GM19467 (cell line): ENCODE results near the gene ALDH7A1.
"Not testable (repeated sequence)": the region's sequence is repeated elsewhere in the genome, so short reads cannot be mapped to it uniquely, and the experiment has no call there.

Experiments
- ATAC-seq: cut with Tn5 transposase; IDR thresholded peaks from one replicate; pipeline ENCODE4 v1.9.1; 2021; ENCODE audit warnings: mild to moderate bottlenecking, moderate library complexity; ENCODE audit not compliant: unreplicated experiment

The ALDH7A1 gene

DNA sequence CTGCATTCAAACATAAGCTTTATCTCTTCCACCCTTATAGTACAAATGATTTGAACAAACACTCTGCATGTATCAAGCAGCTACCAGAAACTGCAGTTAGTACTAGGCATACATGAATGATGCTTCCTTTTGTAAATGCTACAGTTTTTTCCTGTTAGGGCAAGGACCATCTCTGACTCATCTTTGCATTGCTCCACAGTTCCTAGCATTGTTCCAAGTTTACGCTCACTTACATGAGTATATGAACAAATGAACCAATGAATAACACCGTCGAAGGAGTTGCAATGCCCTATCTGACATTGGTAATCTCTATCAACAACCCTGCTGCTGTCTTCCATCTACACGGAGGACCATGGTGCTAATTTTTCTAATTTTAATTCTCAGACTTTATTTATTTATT, 2.1 kb upstream of the ALDH7A1 start:
- ATAC-seq = no peak

DNA sequence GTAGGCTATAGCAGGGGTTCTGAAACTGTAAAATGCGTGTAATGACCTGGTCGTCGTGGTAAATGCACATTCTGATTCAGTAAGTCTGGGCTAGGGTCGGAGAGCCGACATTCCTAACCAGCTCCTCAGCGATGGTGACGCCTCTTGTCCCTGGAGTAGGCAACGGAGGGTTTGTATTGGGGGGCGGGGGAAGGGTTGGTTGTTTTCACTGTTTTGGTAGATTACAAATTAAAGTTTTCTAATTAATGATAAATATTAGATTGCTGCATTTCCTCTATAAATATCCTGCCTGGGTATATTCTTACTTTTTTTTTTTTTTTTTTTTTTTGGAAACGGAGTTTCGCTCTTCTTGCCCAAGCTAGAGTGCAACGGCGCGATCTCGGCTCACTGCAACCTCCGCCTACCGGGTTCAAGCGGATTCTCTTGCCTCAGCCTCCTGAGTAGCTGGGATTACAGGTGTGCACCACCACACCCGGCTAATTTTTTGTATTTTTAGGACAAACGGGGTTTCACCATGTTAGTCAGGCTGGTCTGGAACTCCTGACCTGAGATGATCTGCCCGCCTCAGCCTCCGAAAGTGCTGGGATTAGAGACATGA, 566 bp upstream of the ALDH7A1 start:
- ATAC-seq = no peak

GRCh38 chr5:126591549-126591948, 3.5 kb downstream of the ALDH7A1 start:
- no peak for ATAC-seq

DNA sequence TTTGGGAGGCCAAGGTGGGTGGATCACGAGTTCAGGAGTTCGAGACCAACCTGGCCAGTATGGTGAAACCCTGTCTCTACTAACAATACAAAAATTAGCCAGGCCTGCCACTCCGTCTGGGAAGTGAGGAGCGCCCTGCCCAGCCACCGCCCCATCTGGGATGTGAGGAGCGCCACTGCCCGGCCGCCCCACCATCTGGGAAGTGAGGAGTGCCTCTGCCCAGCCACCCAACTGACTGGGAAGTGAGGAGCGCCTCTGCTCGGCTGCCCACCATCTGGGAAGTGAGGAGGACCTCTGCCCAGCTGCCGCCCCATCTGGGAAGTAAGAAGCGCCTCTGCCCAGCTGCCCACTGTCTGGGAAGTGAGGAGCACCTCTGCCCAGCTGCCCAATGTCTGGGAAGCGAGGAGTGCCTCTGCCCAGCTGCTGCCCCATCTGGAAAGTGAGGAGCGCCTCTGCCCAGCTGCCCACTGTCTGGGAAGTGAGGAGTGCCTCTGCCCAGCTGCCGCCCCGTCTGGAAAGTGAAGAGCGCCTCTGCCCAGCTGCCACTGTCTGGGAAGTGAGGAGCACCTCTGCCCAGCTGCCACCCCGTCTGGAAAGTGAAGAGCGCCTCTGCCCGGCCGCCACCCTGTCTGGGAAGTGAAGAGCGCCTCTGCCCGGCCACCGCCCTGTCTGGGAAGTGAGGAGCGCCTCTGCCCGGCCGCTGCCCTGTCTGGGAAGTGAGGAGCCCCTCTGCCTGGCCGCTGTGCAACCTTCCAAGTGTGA, 5.3 kb downstream of the ALDH7A1 start:
- ATAC-seq = no peak

- ATAC-seq = no peak
Observed at GRCh38 chr5:126587551-126588390, 7.2 kb downstream of the ALDH7A1 start.

- ATAC-seq = no peak
Observed at GRCh38 chr5:126583761-126584160, 11.3 kb downstream of the ALDH7A1 start.

DNA sequence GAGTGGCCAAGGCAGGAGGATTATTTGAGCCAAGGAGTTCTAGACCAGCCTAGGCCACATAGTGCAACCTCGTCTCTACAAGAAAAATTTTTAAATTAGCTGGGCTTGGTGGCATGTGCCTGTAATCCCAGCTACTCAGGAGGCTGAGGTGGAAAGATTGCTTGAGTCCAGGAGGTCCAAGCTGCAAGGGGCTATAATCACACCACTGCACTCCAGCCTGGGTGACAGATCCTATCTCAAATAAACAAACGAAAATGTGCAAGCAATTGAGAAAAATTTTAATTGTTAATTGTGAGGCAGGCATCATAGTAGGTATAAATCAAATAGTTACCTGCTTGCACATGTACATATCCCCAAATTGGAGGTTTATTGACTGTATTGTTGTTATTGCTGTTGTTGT, 15.3 kb downstream of the ALDH7A1 start:
- no peak for ATAC-seq

DNA sequence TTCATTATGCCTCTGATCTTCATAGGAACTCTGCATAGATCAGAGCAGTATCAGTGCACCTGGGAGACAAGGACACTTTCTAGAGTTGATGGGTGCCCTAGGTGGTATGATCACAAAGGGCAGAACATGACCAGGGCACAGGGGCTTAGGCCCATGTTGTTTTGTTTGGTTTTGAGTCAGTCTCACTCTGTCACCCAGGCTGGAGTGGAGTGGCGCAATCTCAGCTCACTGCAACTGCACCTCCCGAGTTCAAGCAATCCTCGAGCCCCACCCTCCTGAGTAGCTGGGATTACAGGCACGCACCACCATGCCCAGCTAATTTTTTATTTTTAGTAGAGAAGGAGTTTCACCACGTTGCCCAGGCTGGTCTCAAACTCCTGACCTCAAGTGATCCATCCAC, 17.6 kb downstream of the ALDH7A1 start:
- ATAC-seq = no peak

GRCh38 chr5:126576974-126577373, 18.0 kb downstream of the ALDH7A1 start:
- ATAC-seq = no peak

- ATAC-seq = no peak
Observed at GRCh38 chr5:126575644-126576043, 19.4 kb downstream of the ALDH7A1 start.

DNA sequence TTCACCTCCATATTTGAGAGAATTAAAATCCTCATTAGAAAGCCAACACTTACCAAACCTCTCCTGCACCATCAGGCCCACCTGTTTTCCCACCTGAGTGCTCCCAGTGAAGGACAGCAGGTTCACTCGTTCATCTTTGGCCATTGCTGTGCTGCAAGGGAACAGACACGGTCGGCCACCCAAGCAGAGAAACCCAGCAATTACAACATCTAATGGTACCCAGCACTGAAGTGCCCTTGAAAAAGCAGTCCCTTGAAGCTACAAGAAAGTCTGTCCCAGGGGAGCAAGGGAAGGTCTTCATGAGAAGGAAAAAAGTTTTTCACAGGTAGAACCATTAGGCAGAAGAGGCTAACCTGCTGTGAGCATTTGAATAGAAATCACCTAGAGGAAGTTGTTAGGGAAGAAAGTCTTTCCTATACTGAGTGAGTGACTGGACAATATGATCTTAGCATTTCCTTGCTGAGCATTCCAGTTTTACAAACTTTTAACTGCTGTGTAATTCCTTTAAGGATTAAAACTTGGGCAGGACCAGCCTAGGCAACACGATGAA, 26.7 kb downstream of the ALDH7A1 start:
- no peak for ATAC-seq

DNA sequence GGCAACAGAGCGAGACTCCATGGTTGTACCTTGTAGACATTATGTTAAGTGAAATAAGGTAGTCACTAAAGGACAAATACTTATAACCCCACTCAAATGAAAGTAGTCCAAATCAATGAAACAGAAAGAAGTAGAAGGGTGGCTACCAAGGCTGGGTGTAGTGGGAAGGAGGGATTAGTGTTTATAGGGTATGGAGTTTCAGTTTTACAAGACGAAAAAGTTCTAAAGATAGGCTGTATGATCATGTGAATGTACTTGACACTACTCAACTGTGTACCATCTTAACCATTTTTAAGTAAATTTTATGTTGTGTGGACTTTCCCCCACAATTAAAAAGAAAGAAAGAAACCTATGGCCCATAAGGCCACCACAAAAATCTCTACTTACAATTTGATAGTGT, 32.2 kb downstream of the ALDH7A1 start:
- ATAC-seq = peak; percentile 77

DNA sequence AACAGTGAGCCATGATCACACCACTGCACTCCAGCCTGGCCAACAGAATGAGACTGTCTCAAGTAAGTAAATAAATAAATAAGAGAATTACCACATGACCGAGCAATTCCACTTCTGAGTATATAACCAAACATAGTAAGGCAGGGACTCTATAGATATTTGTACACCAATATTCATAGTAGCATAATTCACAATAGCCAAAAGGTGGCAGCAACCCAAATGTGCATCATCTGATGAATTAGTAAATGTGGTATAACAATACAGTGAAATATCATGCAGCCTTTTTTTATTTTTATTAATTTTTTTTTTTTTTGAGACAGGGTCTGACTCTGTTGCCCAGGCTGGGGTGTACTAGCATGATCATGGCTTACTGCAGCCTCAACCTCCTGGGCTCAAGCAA, 33.1 kb downstream of the ALDH7A1 start:
- ATAC-seq = no peak

DNA sequence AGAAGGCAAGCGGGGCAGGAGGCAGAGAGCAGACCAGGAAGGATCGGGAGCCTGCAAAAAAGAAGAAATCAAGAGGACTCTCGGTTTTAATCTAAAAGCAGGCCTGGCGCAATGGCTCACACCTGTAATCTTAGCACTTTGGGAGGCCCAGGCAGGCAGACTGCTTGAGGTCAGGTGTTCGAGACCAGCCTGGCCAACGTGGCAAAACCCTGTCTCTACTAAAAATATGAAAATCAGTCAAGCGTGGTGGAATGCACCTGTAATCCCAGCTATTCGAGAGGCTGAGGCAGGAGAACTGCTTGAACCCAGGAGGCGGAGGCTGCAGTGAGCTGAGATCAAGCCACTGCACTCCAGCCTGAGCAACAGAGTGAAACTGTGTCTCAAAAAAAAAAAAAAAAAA, 39.9 kb downstream of the ALDH7A1 start:
- ATAC-seq = not testable (repeated sequence)

- no peak for ATAC-seq
Observed at GRCh38 chr5:126552614-126553013, 42.4 kb downstream of the ALDH7A1 start.

DNA sequence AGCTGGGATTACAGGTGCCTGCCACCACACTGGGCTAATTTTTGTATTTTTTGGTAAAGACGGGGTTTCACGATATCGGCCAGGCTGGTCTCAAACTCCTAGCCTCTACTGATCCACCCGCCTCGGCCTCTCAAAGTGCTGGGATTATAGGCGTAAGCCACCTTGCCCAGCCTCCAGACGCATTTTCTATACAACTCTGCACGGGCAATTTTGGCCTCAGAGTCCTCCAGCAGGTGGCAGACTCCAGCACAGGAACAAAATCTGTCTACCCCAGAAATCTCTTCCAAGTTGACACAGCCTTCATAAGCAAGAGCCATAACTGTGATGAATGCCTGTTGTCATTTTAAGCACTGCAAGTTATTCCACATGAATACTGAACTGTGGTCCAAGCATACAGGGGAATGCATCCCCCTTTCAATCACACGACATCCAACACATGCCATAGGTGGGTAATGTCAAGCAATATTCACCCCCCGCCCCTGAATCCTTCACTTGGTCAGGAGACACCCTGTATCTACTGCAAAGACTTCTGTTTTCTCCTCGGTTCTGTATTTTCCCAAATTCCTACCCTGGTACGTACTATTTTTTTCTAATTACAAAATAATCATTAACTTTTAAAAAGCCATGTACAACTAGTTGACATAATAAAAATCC, 50.8 kb downstream of the ALDH7A1 start:
- ATAC-seq = peak; percentile 70

GRCh38 chr5:126543660-126544059, 51.4 kb downstream of the ALDH7A1 start:
- no peak for ATAC-seq

DNA sequence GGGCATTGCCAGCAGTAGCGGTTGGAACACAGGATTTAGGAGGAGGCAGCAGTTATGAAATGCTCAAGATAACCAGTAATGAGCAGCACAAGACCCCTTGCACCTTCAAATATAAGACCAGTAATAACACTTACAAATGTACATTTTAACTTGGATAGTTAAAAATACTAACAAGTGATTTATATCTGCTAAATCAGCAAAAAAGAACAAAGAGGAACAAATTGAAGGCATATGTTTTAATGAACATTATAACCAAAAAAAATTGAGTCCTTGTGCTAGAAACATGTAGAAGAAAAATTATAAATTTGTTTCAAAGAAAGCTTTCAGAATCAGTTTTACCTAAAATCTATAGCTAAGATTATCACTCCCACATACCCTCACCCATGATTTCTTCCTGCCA, 52.0 kb downstream of the ALDH7A1 start:
- ATAC-seq = no peak

GRCh38 chr5:126542441-126542840, 52.6 kb downstream of the ALDH7A1 start:
- ATAC-seq = no peak

DNA sequence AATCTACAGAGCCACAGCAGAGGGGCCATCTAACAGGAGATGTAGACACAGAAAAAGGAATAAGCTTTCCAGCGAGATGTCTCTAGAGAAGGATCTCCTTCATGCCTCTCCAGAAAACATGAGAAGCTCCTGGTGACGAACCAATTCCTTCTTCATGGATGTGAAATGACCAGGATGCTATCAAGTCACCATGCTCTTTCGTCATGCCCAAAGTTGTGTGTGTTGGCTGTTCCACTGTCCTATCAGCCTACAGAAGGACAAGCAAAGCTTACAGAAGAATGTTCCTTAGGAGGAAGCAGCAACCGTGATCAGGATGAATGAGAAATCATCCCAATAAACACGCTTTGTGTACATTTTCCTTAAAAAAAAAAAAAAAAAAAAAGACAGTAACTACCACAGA, 54.4 kb downstream of the ALDH7A1 start:
- no peak for ATAC-seq

- ATAC-seq = no peak
Observed at GRCh38 chr5:126538579-126538978, 56.4 kb downstream of the ALDH7A1 start.
